Activated CD4-positive, alpha-beta T cell treated with anti-CD3 and anti-CD28 coated beads, Interleukin-2, amount 50 U/mL, for 24 hours (primary cell): ENCODE results near the gene ADAM12.
"Not testable (repeated sequence)": the region's sequence is repeated elsewhere in the genome, so short reads cannot be mapped to it uniquely, and the experiment has no call there.

ENCODE experiments used
- DNase-seq, 2 donors: peaks; one replicate each; pipeline ENCODE4 v3.0.0-alpha.2; 2020; ENCODE audit warnings: low read depth in 1 of 2, low spot score in 1 of 2

ADAM12 gene

DNA sequence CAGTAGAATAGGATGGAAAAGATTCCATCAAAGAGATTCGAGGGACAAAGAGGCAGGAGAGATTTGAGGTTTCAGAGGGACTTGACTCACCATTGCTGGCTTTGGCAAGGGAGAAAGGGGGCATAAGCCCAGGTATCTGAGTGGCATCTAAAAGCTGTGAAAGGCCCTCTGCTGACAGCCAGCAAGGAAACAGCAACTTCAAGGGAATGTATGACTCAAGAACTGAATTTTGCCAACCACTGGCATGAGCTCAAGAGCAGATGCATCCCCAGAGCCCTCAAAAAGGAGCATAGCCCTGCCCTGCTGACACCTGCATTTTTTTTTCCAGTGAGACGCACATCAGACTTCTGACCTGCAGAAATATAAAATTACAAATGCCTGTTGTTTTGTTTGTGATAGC, 19.6 kb upstream of the ADAM12 start:
- DNase-seq: no peak

DNA sequence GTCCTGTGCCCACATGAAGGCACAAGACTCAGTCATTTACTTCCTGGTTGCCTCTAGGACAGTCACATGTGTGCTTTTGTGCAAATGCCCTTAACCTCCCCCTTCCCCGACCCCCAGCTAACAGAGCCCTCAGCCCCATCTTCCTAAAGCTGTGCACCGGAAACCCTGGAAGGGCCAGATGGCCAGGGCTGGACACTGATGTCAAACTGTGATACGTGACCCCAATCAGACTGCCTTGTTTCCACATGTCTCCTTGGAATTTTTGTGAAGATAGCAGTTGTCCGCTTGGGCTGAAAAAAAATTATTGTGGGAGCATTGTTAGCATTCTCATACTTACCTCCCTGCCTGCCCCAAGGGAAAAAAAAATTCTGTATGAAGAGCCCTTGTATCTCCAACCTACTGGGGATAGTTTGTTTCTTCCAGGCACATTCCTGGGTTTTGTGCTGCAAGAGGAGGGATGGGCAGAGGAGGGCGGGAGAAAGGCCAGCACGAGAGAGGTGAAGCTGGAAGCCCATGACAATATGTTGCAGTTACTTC, 17.0 kb upstream of the ADAM12 start:
- no peak for DNase-seq

DNA sequence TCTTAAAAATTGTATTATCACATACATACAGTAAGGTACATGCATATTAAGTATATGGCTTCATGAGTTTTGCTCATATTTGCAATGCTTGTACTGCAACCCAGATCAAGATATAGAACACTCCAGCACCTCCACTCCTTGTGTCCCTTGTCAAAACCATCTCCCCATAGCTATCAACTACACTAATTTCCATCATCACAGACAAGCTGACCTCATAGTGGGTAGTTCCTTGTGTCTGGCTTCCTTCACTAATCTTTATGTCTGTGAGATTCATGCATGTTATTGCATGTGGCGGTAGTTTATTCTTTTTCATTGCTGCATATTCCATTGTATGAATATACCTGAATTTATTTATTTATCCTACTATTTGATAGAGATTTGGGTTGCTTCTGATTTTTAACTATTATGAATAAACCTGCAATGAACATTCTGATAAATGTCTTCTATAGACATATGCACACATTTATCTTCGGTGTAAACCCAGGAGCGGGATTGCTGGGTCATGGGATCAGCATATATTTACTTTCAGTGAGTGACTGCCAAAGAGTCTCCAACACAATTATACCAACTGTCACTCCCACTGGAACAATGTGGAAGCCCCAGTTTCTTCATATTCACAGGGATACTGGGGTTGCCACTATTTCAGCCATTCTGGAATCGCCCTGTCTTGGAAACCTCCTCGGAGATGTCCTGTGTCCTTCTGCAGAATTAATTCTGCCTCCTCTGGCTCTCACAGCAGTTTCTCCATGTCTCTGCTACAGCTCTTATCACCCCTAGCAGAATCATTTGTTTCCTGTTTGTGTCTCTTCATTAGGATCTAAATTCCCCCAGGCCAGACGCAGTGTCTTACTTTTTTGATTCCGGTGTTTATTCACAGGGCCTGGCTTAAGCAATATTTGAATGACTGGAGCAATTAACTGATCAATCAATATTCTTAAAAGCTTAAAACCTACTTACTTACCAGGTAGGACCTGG, 14.7 kb upstream of the ADAM12 start:
- no peak for DNase-seq

DNA sequence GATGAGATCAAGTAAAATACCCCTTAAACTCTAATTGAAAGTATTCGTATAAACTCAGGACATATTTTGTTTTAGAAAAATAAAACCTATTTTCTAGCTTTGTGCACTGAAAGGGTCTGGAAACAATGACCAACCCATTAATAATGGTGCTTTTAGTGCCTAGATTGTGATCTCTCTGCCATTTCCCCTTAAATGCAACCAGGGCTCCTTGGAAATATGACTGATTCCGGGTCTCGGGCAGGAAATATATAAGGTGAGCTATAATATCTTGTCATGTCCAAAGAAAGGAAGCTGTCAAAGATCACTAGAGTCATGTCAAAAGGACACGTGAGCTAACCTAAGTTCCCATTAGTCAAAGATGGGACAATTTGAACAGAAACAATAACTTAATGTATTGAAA, 12.4 kb upstream of the ADAM12 start:
- no peak for DNase-seq

DNA sequence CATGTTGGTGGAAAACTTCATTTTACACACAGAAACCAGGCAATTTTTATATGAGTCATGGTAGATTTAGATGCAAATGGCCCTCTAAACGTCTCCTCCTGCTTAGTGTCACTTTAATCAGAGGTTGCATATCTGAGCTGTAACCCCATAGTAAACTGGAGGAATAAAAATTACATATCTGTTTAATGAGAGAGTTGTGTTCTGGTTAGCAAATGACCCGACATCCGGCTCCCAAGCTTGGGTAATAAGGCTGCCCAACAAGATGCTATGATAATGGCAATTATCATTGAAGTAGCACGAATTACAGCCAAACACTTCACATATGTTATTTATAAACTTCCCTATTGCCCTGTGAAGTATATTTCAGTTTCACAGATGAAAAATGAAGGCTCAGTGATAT, 10.6 kb upstream of the ADAM12 start:
- DNase-seq: no peak

DNA sequence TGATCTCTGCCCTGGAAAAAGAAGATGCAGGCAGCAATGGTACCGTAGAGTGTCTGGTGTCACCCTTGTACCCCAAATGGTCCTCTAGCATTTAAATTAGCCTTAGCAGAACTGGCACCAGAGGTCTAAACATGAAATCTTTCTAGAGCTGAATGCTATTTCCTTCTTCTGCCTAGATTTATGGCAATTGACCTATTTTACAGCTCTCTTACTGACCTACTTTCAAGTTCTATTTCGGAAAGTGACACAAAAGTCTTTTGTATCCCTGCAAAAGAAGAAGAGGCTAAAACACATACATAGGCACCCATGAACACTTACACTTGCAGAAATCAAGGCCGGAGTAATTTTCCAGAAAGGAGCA, 10.1 kb upstream of the ADAM12 start:
- DNase-seq: no peak

DNA sequence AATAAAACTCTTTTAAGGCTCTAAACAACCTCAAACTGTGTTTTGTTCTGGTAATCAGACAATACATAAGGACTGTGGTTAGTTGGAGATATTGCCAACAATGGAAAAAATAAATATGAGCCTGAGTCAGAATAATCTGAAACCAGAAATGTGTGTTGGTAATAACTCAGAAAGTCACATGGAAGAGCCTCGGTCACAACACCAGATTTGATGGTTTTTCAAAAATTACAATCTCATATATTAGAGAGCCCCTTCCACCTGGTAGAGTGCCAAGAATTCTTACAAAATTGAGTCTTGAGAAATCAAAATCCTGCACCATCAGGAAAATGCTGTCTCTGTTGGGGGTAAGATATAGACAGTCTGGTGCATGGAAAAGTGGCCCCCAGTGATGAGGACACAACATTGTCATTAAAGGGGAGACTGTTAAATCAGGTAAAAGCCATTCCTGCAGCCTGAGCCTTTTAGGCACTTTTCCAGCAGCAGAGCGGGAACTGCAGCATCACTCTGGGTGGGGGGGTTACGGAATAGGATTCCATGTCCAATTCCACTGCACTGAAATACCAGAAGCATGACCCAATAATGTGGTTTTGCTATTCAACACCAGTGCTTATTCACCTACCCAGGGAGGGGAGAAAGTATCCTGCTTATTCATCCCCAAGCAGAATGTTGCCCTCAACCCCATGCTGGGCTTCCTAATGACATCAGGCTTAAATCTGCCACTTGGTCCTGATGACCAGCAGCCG, 9.5 kb upstream of the ADAM12 start:
- DNase-seq: no peak

DNA sequence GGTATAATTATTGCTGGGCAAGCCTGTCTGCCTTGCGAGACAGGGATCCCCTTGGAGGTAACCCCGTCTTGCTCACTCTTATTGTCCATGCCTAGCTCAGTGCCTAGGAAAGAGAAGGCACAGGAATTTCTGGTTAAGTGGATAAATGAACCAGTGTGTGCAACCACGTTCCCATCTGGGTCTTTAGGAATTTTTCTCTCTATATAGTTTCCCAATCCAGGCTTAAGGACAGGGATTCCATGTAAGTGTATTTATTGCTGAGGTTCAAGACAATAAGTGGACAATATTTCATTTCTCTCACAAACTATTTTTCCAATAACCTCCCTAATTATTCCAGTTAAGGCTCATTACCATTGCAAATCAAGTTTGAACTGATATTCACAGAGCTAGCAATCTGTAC, 8.9 kb upstream of the ADAM12 start:
- no peak for DNase-seq

DNA sequence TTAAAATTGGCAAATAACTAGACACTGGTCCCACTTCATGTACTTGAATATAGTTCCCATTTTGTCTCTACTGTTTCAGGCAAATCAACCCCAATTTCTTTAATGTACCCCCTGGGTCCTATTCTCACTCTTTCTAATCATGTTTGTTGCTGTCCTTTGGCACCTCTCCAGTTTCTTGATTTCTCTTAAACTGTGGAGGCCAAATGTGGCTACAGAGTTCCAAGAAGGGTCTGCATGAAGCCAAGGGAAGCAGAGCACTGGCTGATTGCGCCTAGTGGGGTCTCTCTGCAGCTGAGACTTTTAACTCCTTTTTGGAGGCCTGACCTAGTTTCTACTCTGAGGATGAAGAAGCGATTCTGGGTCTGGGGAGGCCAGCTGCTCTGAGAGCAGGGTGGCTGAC, 6.7 kb upstream of the ADAM12 start:
- DNase-seq: no peak

DNA sequence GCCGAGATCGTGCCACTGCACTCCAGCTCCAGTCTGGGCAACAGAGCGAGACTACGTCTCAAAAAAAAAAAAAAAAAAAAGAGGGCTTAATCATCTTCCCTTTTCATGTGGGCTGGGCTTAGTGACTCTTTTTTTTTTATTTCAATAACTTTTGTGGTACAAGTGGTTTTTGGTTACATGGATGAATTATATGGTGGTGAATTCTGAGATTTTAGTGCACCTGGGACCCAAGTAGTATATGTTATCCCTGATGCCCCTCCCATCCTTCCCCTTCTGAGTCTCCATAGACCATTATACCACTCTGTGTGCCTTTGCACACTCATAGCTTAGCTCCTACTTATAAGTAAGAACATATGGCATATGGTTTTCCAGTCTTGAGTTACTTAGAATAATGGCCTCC, 4.8 kb upstream of the ADAM12 start:
- DNase-seq: no peak

DNA sequence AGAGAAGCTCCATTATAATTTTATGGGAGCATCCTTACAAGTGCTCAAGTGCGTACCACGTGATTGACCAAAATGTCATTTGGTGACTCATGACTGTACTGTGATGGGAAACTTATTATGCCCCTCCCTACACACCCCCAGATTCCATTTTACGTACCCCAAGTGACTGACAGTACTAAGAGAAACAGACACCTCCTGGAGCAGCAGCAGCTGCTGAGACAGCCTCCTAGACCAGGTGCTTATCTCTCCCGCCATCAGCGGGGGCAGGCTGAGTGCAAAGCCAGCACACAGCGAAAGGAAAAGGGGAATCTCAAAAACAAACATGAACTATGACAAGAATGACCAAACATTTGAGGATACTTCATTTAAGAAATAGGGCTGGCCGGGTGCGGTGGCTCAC, 4.2 kb upstream of the ADAM12 start:
- no peak for DNase-seq

DNA sequence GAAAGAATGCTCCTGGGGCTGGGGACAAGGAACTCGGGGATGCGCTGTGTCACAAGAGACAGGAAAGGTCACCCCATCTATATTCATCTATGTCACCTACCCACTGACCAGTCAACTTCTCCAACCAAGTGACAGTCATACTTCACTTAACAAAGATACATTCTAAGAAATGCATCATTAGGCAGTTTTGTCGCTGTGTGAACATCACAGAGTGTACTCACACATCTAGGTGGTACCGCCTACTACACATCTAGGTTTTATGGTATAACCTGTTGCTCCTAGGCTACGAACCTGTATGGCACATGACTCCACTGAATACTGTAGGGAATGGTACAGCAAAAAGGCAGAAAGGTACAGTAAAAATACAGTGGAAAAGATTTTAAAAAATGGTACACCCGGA, 3.8 kb upstream of the ADAM12 start:
- DNase-seq: no peak

DNA sequence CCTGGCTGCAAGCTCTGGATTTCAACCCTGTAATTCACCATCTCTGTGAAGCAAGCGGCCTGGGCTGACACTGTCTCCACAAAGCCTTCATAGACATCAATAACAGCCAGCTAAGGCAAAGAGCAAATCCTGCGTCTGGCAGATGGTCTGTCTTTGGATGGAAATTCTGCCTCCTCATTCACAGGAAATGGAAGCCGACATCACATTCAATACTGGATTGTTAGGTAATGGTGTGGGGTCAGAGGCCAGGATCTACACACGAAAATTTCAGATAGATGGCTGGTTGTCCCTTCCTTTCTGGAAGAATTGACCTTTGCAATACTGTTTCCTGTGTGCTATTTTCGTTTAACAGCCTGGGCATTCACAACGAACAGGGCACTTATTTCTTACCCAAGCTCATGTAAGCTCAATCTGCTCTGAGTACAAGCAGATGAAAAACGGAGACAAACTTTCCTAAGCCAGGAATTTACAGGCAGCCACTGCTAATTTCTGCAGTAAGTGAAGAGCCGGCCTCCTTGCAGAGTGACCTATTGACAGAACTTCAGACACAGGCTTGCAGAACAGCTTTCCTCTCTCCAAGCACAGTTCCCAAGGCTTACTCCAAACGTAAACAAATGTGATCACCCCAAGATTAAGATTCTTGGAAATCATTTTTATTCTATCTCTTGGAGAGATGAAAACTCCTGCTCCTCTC, 3.1 kb upstream of the ADAM12 start:
- no peak for DNase-seq

DNA sequence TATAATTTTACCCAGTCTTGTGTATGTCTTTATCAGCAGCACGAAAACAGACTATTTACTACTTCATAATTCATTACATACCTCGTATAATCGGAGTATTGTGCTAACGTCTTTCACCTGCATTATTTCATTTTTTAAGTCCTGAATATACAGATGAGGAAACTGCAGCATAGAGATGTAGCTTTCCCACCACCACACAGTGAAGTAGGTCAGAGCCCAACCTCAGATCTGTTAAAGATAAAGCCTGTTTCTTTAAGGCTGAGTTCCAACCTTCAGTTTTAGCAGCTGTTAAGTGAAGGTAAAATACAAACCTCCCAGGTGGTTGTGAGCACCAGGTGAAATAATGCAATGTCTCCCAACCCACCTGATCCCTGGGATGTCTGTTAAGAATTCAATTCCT, 2.0 kb upstream of the ADAM12 start:
- no peak for DNase-seq

DNA sequence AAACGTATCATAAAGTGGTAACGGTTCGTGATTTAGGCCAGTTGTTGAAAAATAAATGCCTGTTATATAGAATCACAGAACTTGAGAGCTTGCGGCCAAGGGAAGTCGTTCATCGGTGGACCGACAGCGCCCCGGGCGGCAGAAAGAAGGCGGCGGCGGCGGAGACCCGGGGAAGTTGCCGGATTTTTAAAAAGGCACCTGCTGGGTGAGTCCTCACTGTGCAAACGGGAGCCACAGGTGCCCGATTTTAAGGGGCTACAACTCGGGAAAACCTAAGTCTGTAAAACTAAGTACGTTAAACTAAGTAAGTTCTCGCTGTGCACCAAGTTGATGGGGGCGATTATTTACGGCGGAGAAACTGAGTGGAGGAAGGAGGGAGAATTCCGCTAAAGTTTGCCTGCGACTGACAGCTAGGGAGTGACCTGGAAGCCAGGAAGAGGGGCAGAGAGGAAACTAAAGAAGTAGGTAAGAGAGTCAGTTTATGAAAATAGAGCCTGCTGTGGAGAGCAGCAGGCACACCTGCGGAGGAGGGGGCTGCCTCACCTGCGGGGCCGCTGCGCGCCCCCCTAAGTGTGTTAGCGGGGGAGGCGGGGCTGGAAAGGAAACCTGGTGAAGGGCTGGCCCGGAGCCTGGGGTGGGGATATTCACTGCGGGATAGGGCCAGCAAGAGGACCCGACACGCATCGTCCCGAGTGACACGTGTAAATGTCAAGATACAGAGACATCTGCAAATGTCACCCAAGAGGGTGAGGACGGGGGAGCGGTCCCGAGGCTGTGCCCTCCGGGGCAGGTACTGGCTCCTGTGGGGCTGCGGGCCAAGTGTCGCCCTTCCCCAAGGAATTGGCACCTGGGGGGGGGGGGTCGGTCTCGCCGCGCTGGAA, 996 bp downstream of the ADAM12 start:
- peak in 1 of 2 donors; percentile 21 for DNase-seq

DNA sequence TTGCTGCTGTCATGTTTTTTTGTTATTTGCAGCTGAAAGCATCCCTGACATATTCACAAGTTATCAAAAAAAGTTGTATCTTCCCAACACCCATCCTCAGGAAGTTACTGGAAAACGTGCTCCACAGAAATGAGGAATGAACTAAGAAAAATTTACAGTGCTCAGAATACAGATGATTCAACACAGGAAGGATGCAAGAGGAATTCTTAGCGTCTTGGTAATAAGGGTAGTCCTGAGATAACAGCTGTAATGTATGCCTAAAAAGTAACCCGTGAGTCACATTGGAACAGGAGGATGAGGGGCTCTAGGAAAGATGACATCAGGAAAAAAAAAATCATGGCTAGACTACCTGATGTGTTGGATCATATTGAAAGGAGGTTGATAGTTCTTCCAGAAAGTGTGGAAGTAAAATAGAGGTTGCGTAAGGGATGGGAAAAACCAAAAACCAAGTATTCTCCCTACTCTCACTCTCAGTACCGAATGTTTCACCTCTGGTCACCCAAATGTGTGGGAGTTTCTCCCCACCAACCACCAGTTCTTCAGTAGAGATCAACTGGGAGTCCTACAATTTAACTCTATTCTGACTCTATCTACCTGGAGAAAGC, 3.9 kb downstream of the ADAM12 start:
- no peak for DNase-seq

DNA sequence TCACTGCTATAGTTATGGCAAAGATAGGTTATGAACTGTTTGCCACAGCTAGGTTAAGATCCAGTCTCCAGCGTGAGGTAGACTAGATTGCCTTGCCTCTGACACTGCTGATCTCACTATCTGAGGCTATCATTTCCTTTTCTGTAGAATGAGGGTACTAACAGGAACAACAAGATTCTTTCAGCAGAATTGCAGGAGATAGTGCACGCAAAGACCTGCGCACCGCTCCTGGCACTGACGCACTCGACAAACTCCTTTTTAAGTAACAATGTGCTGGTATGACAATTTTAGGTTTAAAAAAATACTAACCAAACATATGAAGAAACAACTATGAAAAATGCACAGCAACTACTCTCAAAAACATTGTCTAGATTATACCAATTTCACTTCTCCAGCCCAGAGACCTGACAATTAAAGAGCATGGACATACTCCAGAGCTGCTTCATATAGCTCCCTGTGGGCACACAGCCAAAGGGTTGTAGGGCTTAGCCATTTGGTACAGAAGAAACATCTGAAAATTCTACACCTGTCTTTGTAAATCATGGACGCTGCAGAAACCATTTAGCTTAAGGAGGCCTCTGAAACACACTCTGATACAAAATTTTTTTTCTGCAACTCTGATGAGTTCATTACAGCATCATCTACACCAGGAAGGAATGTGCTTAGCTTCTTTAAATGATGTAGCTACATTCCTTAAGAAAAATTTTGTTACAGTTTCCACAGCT, 7.8 kb downstream of the ADAM12 start:
- no peak for DNase-seq

DNA sequence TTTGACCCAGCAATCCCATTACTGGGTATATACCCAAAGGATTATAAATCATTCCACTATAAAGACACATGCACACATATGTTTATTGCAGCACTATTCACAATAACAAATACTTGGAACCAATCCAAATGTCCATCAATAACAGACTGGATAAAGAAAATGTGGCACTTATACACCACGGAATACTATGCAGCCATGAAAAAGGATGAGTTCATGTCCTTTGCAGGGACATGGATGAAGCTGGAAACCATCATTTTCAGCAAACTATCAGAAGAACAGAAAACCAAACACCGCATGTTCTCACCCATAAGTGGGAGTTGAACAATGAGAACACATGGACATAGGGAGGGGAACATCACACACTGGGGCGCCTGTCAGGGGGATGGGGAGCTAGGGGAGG, 9.1 kb downstream of the ADAM12 start:
- DNase-seq: not testable (repeated sequence)

DNA sequence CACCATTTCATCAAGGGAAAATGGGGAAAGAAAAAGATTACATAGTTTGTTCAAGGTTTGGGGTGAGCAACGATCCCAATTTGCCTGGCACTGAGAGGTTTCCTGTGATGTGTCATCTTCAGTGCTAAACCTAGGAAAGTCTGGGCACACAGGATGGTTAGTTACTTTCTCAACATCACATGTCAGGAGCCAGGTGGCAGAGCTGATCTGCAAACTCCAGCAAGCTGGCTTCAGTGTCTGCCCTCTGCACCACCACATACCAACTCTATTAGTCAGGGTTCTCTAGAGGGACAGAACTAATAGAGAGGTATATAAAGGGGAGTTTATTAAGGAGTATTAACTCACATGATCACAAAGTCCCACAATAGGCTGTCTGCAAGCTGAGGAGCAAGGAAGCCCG, 11.3 kb downstream of the ADAM12 start:
- no peak for DNase-seq
